ENCODE measurements around the gene UBXN4.
"Not testable (repeated sequence)": the region's sequence is repeated elsewhere in the genome, so short reads cannot be mapped to it uniquely, and the experiment has no call there.

The UBXN4 gene

GRCh38 chr2:135741395-135742324, at the start of gene UBXN4:
Gene UBXN4, plus strand, starts transcription at chr2:135741855. Its CDS starts 75 bp downstream, at chr2:135741930.
- DNase-seq: peak; percentile 95

- no peak for DNase-seq
Observed at GRCh38 chr2:135694711-135695110, 46.9 kb upstream of the UBXN4 start.

GRCh38 chr2:135698838-135699237, 42.8 kb upstream of the UBXN4 start:
- no peak for DNase-seq

GRCh38 chr2:135701442-135701841, 40.2 kb upstream of the UBXN4 start:
- DNase-seq: no peak

GRCh38 chr2:135703300-135703699, 38.4 kb upstream of the UBXN4 start:
- no peak for DNase-seq

GRCh38 chr2:135704075-135704474, 37.6 kb upstream of the UBXN4 start:
- not testable (repeated sequence) for DNase-seq

- no peak for DNase-seq
Observed at GRCh38 chr2:135708159-135708558, 33.5 kb upstream of the UBXN4 start.

- peak; percentile 88 for DNase-seq
Observed at GRCh38 chr2:135709992-135710391, 31.7 kb upstream of the UBXN4 start.

GRCh38 chr2:135715086-135715485, 26.6 kb upstream of the UBXN4 start:
- not testable (repeated sequence) for DNase-seq

- DNase-seq: no peak
Observed at GRCh38 chr2:135728064-135728743, 13.5 kb upstream of the UBXN4 start.

- no peak for DNase-seq
Observed at GRCh38 chr2:135732561-135732960, 9.1 kb upstream of the UBXN4 start.

- no peak for DNase-seq
Observed at GRCh38 chr2:135733045-135733444, 8.6 kb upstream of the UBXN4 start.

GRCh38 chr2:135736546-135736945, 5.1 kb upstream of the UBXN4 start:
- DNase-seq: no peak

GRCh38 chr2:135740206-135740605, 1.4 kb upstream of the UBXN4 start:
- DNase-seq: no peak

GRCh38 chr2:135741043-135741394, 636 bp upstream of the UBXN4 start:
- DNase-seq: no peak

GRCh38 chr2:135742325-135742757, 686 bp downstream of the UBXN4 start:
- peak; percentile 80 for DNase-seq

GRCh38 chr2:135743860-135744259, 2.2 kb downstream of the UBXN4 start:
- no peak for DNase-seq

- no peak for DNase-seq
Observed at GRCh38 chr2:135744760-135745314, 3.2 kb downstream of the UBXN4 start.

GRCh38 chr2:135745545-135745944, 3.9 kb downstream of the UBXN4 start:
- DNase-seq: no peak

- DNase-seq: no peak
Observed at GRCh38 chr2:135755573-135755972, 13.9 kb downstream of the UBXN4 start.

- no peak for DNase-seq
Observed at GRCh38 chr2:135756692-135757091, 15.0 kb downstream of the UBXN4 start.

GRCh38 chr2:135762022-135762421, 20.4 kb downstream of the UBXN4 start:
- no peak for DNase-seq

- DNase-seq: no peak
Observed at GRCh38 chr2:135762530-135762929, 20.9 kb downstream of the UBXN4 start.

- DNase-seq: no peak
Observed at GRCh38 chr2:135768863-135769262, 27.2 kb downstream of the UBXN4 start.

All from activated CD8-positive, alpha-beta memory T cell treated with anti-CD3 and anti-CD28 coated beads, Interleukin-2, amount 50 U/mL, for 48 hours (primary cell).